SU-DHL-6 (cell line): ENCODE data around the gene BNC2.

Experiments
- H2AFZ ChIP-seq: fragments of 200-600 bp; sonication (generic); 2 replicates; pipeline ENCODE4 v1.6.1; 2014; ENCODE audit warnings: low read depth, mild to moderate bottlenecking, moderate library complexity, mixed read lengths, antibody characterized with exemption, low read length; ENCODE audit not compliant: severe bottlenecking
- H3F3A ChIP-seq: fragments of 200-600 bp; shearing (Covaris generic); 2 replicates; pipeline ENCODE4 v1.6.0; 2016; ENCODE audit warnings: antibody characterized with exemption, mild to moderate bottlenecking; ENCODE audit not compliant: insufficient read depth
- H3K27ac ChIP-seq: fragments of 200-600 bp; sonication (generic); 2 replicates; pipeline ENCODE4 v1.5.1; 2016; ENCODE audit warnings: low read depth, mild to moderate bottlenecking, low read length, moderate library complexity, mixed read lengths
- H3K27me3 ChIP-seq: fragments of 200-600 bp; sonication (generic), shearing (Covaris generic); 2 replicates; pipeline ENCODE4 v1.6.0; 2014; ENCODE audit warnings: mild to moderate bottlenecking, low read length
- H3K36me3 ChIP-seq: fragments of 200-600 bp; sonication (generic); 2 replicates; pipeline ENCODE4 v1.6.1; 2014; ENCODE audit warnings: mild to moderate bottlenecking, low read length, mixed read lengths
- H3K4me2 ChIP-seq: fragments of 300-600, 200-600 bp; shearing (Covaris generic), sonication (generic); 2 replicates; pipeline ENCODE4 v1.6.0; 2014; ENCODE audit warnings: low read length, low read depth, mild to moderate bottlenecking; ENCODE audit not compliant: poor library complexity, severe bottlenecking
- H3K4me3 ChIP-seq: fragments of 200-600 bp; sonication (generic); 2 replicates; pipeline ENCODE4 v1.5.1; 2014; ENCODE audit warnings: antibody characterized with exemption, low read length, mild to moderate bottlenecking, mixed read lengths; ENCODE audit not compliant: insufficient read depth, poor library complexity, severe bottlenecking
- H3K79me2 ChIP-seq: fragments of 200-600 bp; sonication (generic); 2 replicates; pipeline ENCODE4 v1.6.1; 2014; ENCODE audit warnings: mild to moderate bottlenecking, low read length, moderate library complexity; ENCODE audit not compliant: insufficient read depth
- H3K9ac ChIP-seq: fragments of 200-600 bp; sonication (generic); 2 replicates; pipeline ENCODE4 v1.7.0; 2014; ENCODE audit warnings: mild to moderate bottlenecking, low read length
- H3K9me2 ChIP-seq: fragments of 200-600 bp; sonication (generic); replicated peaks from 2 replicates; pipeline ENCODE4 v1.6.1; 2014; ENCODE audit warnings: low read length; ENCODE audit not compliant: insufficient read depth
- H3K9me3 ChIP-seq: fragments of 200-600 bp; sonication (generic); 2 replicates; pipeline ENCODE4 v1.6.1; 2014; ENCODE audit warnings: low read length, mixed read lengths; ENCODE audit not compliant: insufficient read depth
- H4K20me1 ChIP-seq: fragments of 200-600 bp; sonication (generic); 2 replicates; pipeline ENCODE4 v1.6.1; 2014; ENCODE audit warnings: low read depth, mild to moderate bottlenecking, antibody characterized with exemption, low read length, moderate library complexity, mixed read lengths
- EZH2phosphoT487 ChIP-seq: fragments of 200-600 bp; sonication (generic), shearing (Covaris generic); conservative IDR thresholded peaks from 2 replicates; pipeline ENCODE4 v1.6.1; 2018; ENCODE audit warnings: mild to moderate bottlenecking, antibody characterized with exemption, low read length, moderate library complexity, mixed read lengths
- TF ChIP-seq, protein P1 (sequence below): fragments of 200-600 bp; sonication (generic); IDR thresholded peaks from one replicate; pipeline ENCODE4 v1.5.1; 2017; ENCODE audit warnings: antibody characterized with exemption, mild to moderate bottlenecking, low read length, moderate library complexity; ENCODE audit not compliant: insufficient read depth, poor library complexity, severe bottlenecking

Gene BNC2

DNA sequence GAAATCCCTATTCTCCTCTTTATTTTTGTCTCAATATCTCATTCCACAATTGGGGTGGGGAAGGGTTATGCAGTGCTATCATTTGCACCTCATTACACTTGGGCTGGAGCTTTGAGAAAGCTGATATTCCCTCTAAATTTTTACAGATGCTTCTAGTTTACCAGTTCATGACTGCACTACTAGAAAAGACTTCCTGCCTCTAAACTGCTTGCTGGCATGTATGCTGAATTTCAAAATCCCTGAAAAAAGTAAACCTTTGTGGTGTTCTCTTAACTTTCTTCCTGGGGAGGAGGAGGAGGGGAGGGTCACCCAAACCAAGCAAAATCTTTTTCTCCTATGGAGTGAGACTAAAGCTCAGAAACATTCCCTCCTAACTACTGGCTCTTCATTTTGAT is 45.1 kb downstream of the BNC2 start:
- no peak overlapping the region for H3K4me2 ChIP-seq
- H3F3A ChIP-seq: no peaks in the 10 kb centered on the region
- H2AFZ ChIP-seq: no peak overlapping the region

GRCh38 chr9:16824545-16825330 is 45.7 kb downstream of the BNC2 start:
- H3K4me2 ChIP-seq: no peak overlapping the region
- no peaks in the 10 kb centered on the region for H3K79me2 ChIP-seq
- H3K9me3 ChIP-seq: no peaks in the 10 kb centered on the region
- H3K36me3 ChIP-seq: no peaks in the 10 kb centered on the region
- no peak overlapping the region for H2AFZ ChIP-seq
- TF ChIP-seq, protein P1, sequence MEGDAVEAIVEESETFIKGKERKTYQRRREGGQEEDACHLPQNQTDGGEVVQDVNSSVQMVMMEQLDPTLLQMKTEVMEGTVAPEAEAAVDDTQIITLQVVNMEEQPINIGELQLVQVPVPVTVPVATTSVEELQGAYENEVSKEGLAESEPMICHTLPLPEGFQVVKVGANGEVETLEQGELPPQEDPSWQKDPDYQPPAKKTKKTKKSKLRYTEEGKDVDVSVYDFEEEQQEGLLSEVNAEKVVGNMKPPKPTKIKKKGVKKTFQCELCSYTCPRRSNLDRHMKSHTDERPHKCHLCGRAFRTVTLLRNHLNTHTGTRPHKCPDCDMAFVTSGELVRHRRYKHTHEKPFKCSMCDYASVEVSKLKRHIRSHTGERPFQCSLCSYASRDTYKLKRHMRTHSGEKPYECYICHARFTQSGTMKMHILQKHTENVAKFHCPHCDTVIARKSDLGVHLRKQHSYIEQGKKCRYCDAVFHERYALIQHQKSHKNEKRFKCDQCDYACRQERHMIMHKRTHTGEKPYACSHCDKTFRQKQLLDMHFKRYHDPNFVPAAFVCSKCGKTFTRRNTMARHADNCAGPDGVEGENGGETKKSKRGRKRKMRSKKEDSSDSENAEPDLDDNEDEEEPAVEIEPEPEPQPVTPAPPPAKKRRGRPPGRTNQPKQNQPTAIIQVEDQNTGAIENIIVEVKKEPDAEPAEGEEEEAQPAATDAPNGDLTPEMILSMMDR: no peak
- no peak for TF ChIP-seq EZH2phosphoT487
- no peak overlapping the region for H3K4me3 ChIP-seq
- H3K27ac ChIP-seq: no peak overlapping the region
- H3K27me3 ChIP-seq: no peaks in the 10 kb centered on the region
- no peaks in the 10 kb centered on the region for H4K20me1 ChIP-seq
- H3K9me2 ChIP-seq: no peaks in the 10 kb centered on the region
- H3F3A ChIP-seq: no peaks in the 10 kb centered on the region
- no peak overlapping the region for H3K9ac ChIP-seq

More for the DNA sequence above, 45.1 kb downstream of the BNC2 start:
- Histone ChIP-seq H3K36me3 (no peaks in the 10 kb centered on the region), H3K79me2 (no peaks in the 10 kb centered on the region), H3K27me3 (no peaks in the 10 kb centered on the region), H3K9ac (no peak overlapping the region), H3K4me3 (no peak overlapping the region), H3K9me3 (no peaks in the 10 kb centered on the region), H3K9me2 (no peaks in the 10 kb centered on the region), H3K27ac (no peak overlapping the region), H4K20me1 (no peaks in the 10 kb centered on the region)
- TF ChIP-seq, protein P1: no peak
- TF ChIP-seq EZH2phosphoT487: no peak

DNA sequence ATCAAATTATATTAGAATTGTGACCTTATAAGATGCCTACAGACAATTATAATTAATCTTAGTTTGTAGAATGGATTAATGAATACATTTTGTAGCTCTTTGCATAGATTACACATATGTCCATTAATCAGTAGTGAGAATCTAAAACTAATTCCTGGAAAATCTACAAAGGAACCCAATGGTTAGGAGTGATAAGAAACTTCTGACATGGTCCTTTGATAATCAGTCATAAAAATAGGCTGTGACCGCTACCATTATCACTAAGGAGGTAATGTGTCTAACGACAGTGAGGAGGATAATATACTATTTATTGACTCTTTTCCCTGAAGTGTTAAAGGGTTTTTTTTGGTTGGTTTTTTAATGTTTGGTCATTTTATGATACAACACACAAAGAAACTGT is 46.6 kb downstream of the BNC2 start:
- Histone ChIP-seq H4K20me1 (no peaks in the 10 kb centered on the region), H3K9me2 (no peaks in the 10 kb centered on the region), H3F3A (no peaks in the 10 kb centered on the region), H2AFZ (no peak overlapping the region), H3K4me2 (no peak overlapping the region), H3K9me3 (no peaks in the 10 kb centered on the region), H3K79me2 (no peaks in the 10 kb centered on the region), H3K27me3 (no peaks in the 10 kb centered on the region), H3K9ac (no peak overlapping the region), H3K4me3 (no peak overlapping the region), H3K27ac (no peak overlapping the region), H3K36me3 (no peaks in the 10 kb centered on the region)
- no peak for TF ChIP-seq EZH2phosphoT487
- TF ChIP-seq, protein P1: no peak
